ENCODE results near the gene PITHD1. TPM values are rescaled to one million over a fixed set of nuclear protein-coding genes. Genes with fewer than 3 reads are reported as not detected.
A peak's percentile ranks its signal among the peaks of the same experiment; 100 is the strongest.
"Not testable (repeated sequence)": the region's sequence is repeated elsewhere in the genome, so short reads cannot be mapped to it uniquely, and the experiment has no call there.

The PITHD1 gene
- total and polyA plus RNA-seq, 2 experiments from 2014 or later, result 48.1 to 99.6 TPM

DNA sequence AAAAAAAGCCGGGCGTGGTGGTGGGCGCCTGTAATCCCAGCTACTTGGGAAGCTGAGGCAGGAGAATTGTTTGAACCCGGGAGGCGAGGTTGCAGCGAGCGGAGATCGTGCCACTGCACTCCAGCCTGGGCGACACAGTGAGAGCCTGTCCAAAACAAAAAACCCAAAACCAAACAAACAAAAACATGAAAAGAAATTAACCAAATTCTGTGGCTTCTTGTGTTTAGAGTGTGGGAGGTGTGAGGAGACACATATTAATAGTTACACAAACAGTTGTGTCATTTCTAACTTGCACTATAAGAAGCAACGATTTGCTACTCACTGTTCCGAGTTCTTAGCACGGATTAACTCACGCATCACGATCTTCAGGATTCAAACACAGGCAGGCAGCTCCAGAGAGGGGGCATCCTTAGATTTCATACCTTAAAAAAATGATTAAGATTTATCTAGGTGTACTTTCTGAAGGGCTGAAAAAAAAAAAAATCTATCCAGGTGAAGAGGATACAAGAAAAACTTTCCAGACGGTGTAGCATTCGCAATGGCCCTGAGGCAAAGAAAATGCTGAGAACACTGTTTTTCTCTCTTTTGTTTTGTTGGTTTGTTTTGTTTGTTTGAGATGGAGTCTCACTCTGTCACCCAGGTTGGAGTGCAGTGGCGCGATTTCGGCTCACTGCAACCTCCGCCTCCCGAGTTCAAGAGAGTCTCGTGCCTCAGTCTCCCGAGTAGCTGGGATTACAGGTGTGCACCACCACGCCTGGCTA, 47.7 kb downstream of the PITHD1 start:
- TF ChIP-seq, protein P1, sequence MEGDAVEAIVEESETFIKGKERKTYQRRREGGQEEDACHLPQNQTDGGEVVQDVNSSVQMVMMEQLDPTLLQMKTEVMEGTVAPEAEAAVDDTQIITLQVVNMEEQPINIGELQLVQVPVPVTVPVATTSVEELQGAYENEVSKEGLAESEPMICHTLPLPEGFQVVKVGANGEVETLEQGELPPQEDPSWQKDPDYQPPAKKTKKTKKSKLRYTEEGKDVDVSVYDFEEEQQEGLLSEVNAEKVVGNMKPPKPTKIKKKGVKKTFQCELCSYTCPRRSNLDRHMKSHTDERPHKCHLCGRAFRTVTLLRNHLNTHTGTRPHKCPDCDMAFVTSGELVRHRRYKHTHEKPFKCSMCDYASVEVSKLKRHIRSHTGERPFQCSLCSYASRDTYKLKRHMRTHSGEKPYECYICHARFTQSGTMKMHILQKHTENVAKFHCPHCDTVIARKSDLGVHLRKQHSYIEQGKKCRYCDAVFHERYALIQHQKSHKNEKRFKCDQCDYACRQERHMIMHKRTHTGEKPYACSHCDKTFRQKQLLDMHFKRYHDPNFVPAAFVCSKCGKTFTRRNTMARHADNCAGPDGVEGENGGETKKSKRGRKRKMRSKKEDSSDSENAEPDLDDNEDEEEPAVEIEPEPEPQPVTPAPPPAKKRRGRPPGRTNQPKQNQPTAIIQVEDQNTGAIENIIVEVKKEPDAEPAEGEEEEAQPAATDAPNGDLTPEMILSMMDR (IDR thresholded peaks at IDR 0.05; ENCODE audit: low read depth, low read length), result no peak
- peak overlapping the region; percentile 96 for H3K4me3 ChIP-seq
- H3K27ac ChIP-seq, result no peak overlapping the region
- H3K27me3 ChIP-seq, result no peaks in the 10 kb centered on the region
- no peaks in the 10 kb centered on the region for H3K9me3 ChIP-seq (ENCODE audit: low read depth)
- peak in 1 of 2 donors; percentile 12 for DNase-seq (ENCODE audit: low read depth in 1 of 2, low spot score in 1 of 2)
- no peaks in the 10 kb centered on the region for H3K4me1 ChIP-seq (ENCODE audit: low read depth)
- H3K36me3 ChIP-seq, result no peaks in the 10 kb centered on the region

DNA sequence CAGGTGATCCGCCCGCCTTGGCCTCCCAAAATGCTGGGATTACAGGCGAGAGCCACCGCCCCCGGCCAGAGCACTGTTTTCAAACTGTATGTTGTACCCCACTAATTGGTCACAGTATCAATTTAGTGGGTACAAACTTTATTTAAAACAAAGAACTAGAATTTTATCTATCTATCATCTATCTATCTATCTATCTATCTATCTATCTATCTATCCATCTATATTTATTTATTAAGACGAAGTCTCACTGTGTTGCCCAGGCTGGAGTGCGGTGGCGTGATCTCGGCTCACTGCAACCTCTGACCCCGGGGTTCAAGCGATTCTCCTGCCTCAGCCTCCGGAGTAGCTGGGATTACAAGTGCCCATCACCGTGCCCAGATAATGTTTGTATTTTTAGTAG, 48.4 kb downstream of the PITHD1 start:
- not testable (repeated sequence) for DNase-seq (ENCODE audit: low read depth in 1 of 2, low spot score in 1 of 2); H3K4me3 ChIP-seq; H3K9me3 ChIP-seq (ENCODE audit: low read depth); H3K36me3 ChIP-seq; H3K27me3 ChIP-seq; H3K4me1 ChIP-seq (ENCODE audit: low read depth); H3K27ac ChIP-seq

DNA sequence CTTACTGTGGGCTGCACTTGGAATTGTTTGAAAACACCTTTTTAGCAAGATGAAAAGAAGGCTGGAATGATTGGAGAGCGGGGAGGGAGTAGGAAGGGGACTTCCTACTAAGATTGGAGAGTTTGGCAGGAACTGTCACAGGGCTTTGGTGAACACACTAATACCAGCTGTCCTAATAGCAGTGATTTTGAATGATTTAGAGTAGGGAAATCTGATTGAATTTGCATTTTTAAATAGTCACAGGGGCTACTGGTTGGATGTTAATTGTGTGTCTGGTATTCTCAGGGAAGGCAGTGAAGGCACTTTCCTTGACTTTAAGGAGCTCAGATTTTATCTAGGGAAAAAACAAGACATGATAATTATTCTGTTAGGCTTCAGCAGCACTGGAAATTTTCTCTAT, 49.5 kb downstream of the PITHD1 start:
- DNase-seq (ENCODE audit: low read depth in 1 of 2, low spot score in 1 of 2), result no peak
- H3K9me3 ChIP-seq (ENCODE audit: low read depth), result no peaks in the 10 kb centered on the region
- H3K4me1 ChIP-seq (ENCODE audit: low read depth), result no peaks in the 10 kb centered on the region
- no peaks in the 10 kb centered on the region for H3K36me3 ChIP-seq
- no peaks in the 10 kb centered on the region for H3K27me3 ChIP-seq
- TF ChIP-seq, protein P1 (IDR thresholded peaks at IDR 0.05; ENCODE audit: low read depth, low read length), result no peak
- no peak overlapping the region for H3K4me3 ChIP-seq
- H3K27ac ChIP-seq, result no peak overlapping the region

DNA sequence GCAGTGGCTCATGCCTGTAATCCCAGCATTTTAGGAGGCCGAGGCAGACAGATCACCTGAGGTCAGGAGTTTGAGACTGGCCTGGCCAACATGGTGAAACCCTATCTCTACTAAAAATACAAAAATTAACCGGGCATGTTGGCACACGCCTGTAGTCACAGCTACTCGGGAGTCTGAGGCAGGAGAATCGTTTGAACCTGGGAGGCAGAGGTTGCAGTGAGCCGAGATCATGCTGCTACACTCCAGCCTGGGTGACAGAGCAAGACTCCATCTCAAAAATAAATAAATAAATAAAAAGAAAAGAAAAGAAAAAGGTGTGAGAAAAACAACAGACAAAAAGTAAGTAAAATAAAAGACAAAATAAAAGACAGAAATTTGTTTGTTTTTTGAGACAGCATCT, 55.9 kb downstream of the PITHD1 start:
- H3K4me3 ChIP-seq; H3K9me3 ChIP-seq (ENCODE audit: low read depth); H3K27ac ChIP-seq; DNase-seq (ENCODE audit: low read depth in 1 of 2, low spot score in 1 of 2); H3K36me3 ChIP-seq; H3K4me1 ChIP-seq (ENCODE audit: low read depth): not testable (repeated sequence)
- peaks cover 17% of the 10 kb centered on the region for H3K27me3 ChIP-seq

DNA sequence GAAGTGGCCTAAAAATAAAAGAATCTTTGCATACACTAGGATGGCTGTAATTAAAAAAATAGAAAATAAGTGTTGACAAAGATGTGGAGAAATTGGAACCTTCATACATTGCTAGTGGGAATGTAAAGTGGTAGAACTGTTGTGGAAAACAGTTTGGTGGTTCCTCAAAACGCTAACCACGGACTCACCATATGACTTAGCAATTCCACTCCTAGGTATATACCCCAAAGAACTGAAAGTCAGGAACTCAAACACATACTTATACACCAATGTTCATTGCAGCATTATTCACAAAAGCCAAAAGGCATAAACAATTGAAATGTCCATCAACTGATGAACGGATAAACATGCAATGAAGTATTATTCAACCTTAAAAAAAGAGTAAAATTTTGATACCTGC, 57.8 kb downstream of the PITHD1 start:
- Histone ChIP-seq H3K36me3 (no peaks in the 10 kb centered on the region), H3K4me3 (no peak overlapping the region), H3K4me1 (ENCODE audit: low read depth) (peaks cover 3% of the 10 kb centered on the region), H3K27me3 (peaks cover 18% of the 10 kb centered on the region), H3K9me3 (ENCODE audit: low read depth) (no peaks in the 10 kb centered on the region), H3K27ac (no peak overlapping the region)
- DNase-seq (ENCODE audit: low read depth in 1 of 2, low spot score in 1 of 2), result no peak
- TF ChIP-seq, protein P1 (IDR thresholded peaks at IDR 0.05; ENCODE audit: low read depth, low read length), result no peak

Other genes with a start within 250 kb of the PITHD1 start
- 2.1 and 2.5 TPM in 2 replicates for gene E2F2, start 247.2 kb upstream of the PITHD1 start, total RNA-seq
- 2.2 and 2.7 TPM in 2 replicates for gene E2F2, start 247.2 kb upstream of the PITHD1 start, polyA plus RNA-seq
- gene ID3, start 218.9 kb upstream of the PITHD1 start, total RNA-seq, result 698 and 784 TPM in 2 replicates
- gene ID3, start 218.9 kb upstream of the PITHD1 start, polyA plus RNA-seq, result 703 and 1,027 TPM in 2 replicates
- gene RPL11, start 86.6 kb upstream of the PITHD1 start, total RNA-seq, result 1,294 and 1,627 TPM in 2 replicates
- gene RPL11, start 86.6 kb upstream of the PITHD1 start, polyA plus RNA-seq, result 590 and 630 TPM in 2 replicates
- 34.1 and 42.1 TPM in 2 replicates for gene ELOA, start 34.9 kb upstream of the PITHD1 start, total RNA-seq
- 34.0 and 34.8 TPM in 2 replicates for gene ELOA, start 34.9 kb upstream of the PITHD1 start, polyA plus RNA-seq
- gene LYPLA2, start 12.7 kb downstream of the PITHD1 start, total RNA-seq, result 73.6 and 131 TPM in 2 replicates
- gene LYPLA2, start 12.7 kb downstream of the PITHD1 start, polyA plus RNA-seq, result 124 and 150 TPM in 2 replicates
- 25.8 and 53.3 TPM in 2 replicates for gene GALE, start 22.3 kb downstream of the PITHD1 start, total RNA-seq
- gene GALE, start 22.3 kb downstream of the PITHD1 start, polyA plus RNA-seq, result 38.7 and 65.7 TPM in 2 replicates
- 45.3 and 47.6 TPM in 2 replicates for gene HMGCL, start 47.0 kb downstream of the PITHD1 start, total RNA-seq
- 68.8 and 74.3 TPM in 2 replicates for gene HMGCL, start 47.0 kb downstream of the PITHD1 start, polyA plus RNA-seq
- 23.0 and 25.0 TPM in 2 replicates for gene FUCA1, start 89.9 kb downstream of the PITHD1 start, total RNA-seq
- 36.6 and 40.4 TPM in 2 replicates for gene FUCA1, start 89.9 kb downstream of the PITHD1 start, polyA plus RNA-seq
- gene CNR2, start 134.9 kb downstream of the PITHD1 start, total RNA-seq, result not detected in 2 replicates
- not detected in 2 replicates for gene CNR2, start 134.9 kb downstream of the PITHD1 start, polyA plus RNA-seq
- gene PNRC2, start 181.4 kb downstream of the PITHD1 start, total RNA-seq, result 77.1 and 87.9 TPM in 2 replicates
- 71.7 and 88.5 TPM in 2 replicates for gene PNRC2, start 181.4 kb downstream of the PITHD1 start, polyA plus RNA-seq
- gene SRSF10, start 201.9 kb downstream of the PITHD1 start, total RNA-seq, result 107 and 134 TPM in 2 replicates
- 181 and 192 TPM in 2 replicates for gene SRSF10, start 201.9 kb downstream of the PITHD1 start, polyA plus RNA-seq

Measured in cardiac muscle cell (in vitro differentiated cells and primary cell).